ENCODE measurements around the gene RPL9.
"Not testable (repeated sequence)": the region's sequence is repeated elsewhere in the genome, so short reads cannot be mapped to it uniquely, and the experiment has no call there.

The RPL9 gene

GRCh38 chr4:39464886-39465501, 6.3 kb upstream of the RPL9 start:
- ATAC-seq = peak; percentile 35 to 75

DNA sequence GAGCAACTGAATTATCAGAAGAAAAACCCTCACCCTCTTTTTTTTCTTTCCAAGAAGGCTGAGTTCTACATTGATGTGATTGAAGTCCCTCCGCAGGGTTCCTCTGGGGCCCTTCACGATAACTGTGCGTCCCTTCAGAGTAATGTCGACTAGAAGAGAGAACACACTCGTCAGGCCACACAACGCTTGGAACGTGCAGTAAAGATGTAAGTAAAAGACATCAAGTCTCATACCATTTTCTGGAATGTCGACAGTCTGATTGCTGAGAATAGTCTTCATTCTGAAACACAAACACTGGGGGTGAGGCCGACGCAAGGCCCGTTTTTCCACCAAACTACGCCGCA, 589 bp downstream of the RPL9 start:
- ATAC-seq = peak in 1 of 2 donors; percentile 2

DNA sequence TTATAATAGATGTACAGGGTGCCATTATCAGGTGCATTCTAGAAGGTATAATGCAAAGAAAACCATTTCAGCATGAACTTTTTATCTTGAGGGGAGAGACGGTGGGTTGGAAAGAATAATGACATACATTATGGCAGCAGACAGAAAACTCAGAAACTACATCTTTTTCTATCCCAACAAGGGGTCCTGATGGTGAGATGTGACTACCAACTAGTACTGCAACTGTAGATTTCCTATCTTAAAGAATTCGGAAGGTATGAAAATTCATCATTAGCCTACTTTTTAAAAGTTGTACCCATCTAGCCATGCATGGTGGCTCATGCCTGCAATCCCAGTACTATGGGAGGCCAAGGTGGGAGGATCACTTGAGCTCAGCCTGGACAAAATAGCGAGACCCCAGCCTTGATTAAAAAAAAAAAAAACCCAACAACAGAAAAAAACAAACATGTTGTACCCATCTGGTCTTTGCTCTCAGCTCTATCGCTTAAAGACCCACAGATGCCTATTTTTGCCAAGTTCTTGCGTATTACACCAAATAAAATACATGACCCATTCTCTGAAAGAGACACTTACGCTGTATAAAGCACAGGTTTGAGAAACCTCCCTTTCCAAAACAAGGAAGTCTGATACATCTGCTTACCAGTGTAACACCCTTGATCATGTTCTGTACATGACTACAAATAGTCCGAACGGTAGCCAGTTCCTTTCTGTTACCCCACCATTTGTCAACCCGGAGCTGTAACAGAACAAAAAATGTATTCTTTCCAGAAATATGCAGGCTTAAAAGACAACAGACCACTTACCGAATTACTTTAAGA, 1.6 kb downstream of the RPL9 start:
- no peak for ATAC-seq

DNA sequence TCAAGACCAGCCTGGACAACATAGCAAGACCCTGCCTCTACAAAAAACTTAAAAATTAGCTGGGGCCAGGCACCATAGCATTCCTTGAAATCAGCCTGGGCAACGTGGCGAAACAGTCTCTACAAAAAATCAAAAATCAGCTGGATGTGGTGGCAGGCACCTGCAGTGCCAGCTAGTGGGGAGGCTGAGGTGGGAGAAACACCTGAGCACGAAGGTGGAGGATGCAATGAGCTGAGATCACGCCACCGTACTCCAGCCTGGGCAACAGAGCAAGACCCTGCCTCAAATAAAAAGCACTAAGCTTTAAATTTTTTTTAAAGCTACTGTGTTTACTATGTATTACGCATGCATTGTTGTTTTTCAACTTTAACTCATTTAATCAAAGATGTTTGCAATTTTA, 3.2 kb downstream of the RPL9 start:
- no peak for ATAC-seq

DNA sequence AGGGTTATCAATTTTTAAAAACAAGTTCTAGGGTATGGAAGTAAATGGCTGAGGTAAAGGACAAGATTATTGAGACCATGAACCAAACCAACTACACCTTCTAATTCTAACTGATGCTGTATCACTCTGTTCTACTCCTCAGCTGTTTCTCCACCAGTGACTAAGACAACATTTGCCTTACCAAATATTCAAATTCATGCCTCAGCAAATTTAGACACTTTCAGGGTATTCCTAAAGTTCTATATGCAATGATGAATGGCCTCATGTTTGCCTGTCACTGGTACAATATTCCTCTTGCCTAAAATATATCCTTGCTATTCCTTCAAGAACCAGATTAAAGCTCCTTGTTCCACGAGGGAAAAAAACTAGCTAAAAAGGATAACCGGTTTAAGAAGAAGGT, 5.0 kb downstream of the RPL9 start:
- ATAC-seq = no peak

DNA sequence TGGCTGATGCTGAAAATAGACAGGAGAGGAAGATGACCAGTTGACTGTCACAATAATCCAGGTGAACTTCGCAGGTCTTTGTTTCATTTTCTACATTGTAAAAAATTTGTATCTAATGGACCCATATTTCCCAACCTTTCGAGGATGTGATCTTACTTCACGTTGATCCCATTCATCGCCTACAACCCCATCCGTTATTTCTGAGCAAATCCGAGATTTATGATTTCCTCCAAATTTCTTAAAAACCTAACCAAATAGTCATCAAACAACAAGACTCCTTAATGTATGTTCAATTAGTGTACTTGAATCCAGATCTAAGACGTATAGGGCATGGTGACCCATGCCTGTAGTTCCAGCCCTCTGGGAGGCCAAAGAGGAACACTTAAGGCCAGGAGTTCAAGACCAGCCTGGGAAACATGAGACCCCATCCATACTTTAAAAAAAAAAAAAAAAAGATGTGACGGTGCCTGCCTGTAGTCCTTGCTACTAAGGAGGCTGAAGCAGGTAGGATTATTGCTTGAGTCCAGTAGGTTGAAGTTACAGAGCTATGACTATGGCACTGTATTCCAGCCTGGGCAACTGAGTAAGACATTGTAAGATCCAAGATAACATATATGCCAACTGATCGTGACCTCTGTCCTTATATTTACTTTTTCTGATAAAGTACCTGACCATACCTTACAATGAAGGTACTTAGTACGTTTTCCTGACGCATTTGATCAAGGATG, 5.7 kb downstream of the RPL9 start:
- no peak for ATAC-seq

DNA sequence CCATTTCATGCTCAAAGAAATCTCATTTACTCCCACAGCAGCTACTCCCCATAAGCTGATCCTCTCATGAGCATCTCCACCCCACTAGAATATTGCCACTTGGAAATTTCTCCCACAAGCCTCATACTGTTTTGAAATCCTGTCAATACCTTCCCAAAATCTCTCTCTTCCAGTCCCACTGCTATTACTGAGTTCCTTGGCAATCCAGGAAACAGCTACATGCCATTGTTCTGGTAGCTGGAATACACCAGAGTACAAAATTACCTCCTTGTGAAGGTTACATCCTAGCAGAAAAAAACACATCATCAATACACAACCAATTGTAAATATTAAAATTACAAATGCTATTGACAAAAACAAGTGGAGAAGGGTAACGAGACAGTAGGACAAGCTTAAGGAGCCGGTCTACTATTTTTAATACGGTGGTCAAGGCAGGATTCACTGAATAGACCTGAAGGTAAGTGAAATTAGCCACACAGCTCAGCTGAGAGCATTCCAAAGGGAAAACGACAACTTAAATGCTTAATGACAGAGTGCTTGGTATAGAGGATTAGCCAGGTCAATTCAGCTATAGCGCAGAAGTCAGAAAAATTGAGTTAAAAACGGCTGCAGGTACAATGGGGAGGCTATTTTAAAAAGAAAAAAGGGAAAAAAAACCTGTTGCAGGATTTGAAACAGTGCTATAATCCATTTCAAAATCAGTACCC, 6.4 kb downstream of the RPL9 start:
- ATAC-seq = no peak

GRCh38 chr4:39451423-39452023, 7.2 kb downstream of the RPL9 start:
- no peak for ATAC-seq

- ATAC-seq = no peak
Measured at GRCh38 chr4:39450618-39451017, 8.1 kb downstream of the RPL9 start.

GRCh38 chr4:39446842-39447573, 11.7 kb downstream of the RPL9 start:
- ATAC-seq = peak; percentile 51 to 60

- ATAC-seq = no peak
Measured at GRCh38 chr4:39446483-39446841, 12.3 kb downstream of the RPL9 start.

DNA sequence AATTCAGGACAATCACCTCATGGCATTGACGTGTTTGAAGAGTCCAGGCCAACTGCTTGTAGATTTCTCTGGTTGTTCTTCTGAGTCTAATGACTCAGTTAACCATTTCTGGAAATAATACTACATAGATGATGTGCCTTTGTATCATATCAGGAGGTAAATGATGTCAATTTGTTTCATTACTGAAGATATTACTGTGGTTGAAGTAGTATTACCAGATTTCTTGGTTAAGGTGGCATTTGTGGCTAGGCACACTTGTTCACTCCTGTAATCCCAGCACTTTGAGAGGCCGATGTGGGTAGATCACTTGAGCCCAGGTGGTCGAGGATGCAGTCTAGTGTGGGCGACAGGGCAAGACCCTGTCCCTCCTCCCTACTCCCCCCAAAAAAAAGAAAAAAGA, 15.7 kb downstream of the RPL9 start:
- peak; percentile 50 to 65 for ATAC-seq

DNA sequence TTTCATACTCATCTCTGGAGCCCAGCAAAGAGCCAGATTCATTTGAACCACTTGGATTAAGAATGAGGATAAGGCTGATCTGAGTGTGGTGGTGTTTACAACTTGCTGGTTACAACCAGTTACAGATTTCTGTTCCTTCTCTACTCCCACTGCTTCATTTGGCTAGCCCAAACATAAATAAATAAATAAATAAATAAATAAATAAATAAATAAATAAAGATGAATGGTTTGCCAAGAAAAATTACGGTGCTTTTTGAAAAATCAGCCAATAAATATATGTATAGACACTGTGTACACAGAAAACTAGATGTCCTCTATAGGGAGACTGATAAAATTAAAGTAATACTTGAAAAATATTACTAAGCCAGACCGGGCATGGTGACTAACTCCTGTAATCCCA, 17.1 kb downstream of the RPL9 start:
- ATAC-seq = no peak

DNA sequence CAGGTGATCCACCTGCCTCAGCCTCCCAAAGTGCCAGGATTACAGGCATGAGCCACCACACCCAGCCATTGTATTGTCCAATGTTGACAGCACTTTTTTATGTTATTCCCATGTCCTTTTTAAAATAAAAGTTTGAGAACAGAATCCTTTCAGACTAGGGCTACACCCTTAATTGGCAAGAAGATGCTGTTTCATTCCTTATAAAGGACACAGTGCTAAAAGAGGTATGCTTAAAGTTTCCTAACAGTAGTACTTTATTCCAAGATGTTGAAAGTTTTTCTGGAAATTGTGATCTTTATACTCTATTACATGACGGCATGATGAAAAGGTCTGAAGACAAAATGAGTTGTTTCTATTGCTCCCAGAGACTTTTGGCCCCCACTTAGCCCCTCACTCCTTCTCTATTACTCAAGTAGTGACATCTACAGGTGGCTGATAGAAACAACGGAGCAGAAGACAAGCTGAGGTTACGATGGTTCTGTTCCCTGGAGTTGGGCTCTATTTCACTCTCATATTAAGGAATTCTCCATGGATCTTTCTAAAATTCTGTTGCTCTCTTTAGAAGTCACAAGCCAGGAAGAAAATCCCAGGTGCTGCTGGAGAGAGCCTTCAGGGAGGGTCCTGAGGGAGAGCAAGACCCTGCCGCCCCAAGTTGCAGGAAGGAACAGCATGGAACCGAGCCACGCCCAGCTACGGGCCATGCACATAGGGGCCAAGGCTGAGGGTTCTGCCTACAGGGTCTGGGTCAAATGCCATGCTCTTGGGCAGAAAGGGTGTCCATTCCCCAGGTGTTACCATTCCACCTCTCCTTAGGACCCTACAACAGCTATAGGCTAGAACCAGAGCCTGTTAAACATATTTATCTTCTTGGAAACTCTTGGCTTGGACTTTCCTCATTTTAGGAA, 22.8 kb downstream of the RPL9 start:
- ATAC-seq = no peak

DNA sequence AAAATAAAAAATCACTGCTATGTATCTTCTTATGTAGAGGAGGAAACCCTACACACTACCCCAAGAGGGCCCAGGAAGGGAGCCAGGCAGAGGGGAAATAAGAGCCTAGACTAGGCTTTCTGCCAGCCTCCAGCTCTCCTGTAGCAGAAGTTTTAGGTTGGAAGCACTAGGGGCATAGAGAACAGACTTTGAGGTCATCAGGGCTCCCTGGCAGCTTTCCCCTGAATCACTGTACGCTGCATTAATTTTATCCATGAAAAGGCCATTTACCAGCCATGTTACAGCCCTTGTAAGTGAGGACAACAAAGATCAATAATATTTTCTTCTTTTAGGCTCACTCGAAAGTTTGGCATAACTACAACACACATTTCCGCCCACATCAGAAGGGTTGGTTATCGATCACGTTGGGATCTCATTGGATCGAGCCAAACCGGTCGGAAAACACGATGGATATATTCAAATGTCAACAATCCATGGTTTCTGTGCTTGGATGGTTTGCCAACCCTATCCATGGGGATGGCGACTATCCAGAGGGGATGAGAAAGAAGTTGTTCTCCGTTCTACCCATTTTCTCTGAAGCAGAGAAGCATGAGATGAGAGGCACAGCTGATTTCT, 24.7 kb downstream of the RPL9 start:
- ATAC-seq = no peak

- no peak for ATAC-seq
Measured at GRCh38 chr4:39429476-39430334, 29.0 kb downstream of the RPL9 start.

DNA sequence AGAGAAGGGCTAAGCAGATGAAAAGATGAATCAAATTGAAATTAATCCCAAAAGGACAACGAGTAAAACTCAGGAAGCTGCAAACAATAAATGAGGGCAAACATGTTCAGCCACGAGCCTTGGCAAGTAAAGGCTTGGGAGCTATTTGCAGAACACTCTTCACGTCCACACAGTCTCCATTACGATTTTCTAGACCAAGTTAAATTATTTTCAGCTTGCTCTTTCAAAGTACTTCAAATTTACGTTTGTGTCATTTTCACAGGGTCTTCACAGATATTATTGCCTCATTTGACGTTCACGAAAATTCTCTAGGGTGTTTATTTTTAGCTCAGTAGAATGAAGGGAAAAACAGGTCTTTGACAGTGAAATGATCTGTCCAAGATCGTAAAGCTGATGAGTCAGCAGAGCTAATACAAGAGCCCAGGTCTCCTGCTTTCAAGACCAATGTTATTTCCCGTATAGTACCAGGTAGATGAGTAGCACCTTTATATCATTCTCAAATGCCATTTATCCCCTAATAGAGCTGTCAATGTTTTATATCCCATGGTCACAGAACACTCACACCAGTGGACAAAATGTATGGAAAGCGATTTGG, 31.1 kb downstream of the RPL9 start:
- ATAC-seq = no peak

DNA sequence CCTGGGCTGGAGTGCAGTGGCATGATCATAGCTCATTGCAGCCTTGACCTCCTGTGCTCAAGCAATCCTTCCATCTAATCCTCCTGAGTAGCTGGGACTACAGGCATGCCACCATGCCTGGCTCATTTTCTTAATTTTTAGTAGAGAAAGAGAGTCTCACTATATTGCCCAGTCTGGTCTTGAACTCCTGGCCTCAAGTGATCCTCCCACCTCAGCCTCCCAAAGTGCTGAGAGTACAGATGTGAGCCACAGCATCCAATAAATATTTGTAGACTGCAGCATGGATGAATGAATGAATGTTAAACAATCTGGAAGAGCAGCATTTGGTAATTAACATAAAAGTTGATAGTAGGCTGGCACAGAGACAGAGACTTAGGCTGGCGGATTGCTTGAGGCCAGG, 32.0 kb downstream of the RPL9 start:
- no peak for ATAC-seq

DNA sequence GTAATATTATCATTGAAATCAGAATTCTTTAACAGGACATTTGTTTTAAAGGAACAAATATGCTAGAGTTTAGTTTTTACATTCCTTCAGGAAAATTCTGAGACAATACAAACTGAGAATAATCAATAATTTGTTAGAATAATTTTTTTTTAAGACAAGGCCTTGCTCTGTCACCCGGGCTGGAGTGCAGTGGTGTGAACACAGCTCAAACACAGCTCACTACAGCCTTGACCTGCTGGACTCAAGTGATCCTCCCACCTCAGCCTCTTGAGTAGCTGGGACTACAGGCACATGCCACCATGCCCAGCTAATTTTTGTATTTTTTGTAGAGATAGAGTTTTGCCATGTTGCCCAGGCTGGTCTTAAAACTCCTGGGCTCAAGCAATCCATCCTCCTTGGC, 33.4 kb downstream of the RPL9 start:
- not testable (repeated sequence) for ATAC-seq
